Thymus (tissue), 11 donors: Measurements from ENCODE around the gene DNAJA4. TPM values are rescaled to one million over a fixed set of nuclear protein-coding genes. Genes with fewer than 3 reads are reported as not detected.
"Not testable (repeated sequence)": the region's sequence is repeated elsewhere in the genome, so short reads cannot be mapped to it uniquely, and the experiment has no call there.

ENCODE experiments used
- DNase-seq, 9 donors: peaks; one replicate each; pipeline ENCODE4 v3.0.0-alpha.2; 2013; ENCODE audit warnings: low spot score in 9 of 9, low read depth in 6 of 9, missing footprints in 1 of 9
- H3K27ac ChIP-seq, 2 donors: one replicate each; pipeline ENCODE4 v1.5.1; 2013; ENCODE audit warnings: control low read depth in 1 of 2, low read depth in 1 of 2, low read length in 1 of 2, mild to moderate bottlenecking in 1 of 2, moderate library complexity in 1 of 2
- H3K27me3 ChIP-seq, 2 donors: one replicate each; pipeline ENCODE4 v1.5.1; 2013; ENCODE audit warnings: low read length in 1 of 2; ENCODE audit not compliant: control insufficient read depth in 2 of 2, insufficient read depth in 1 of 2
- H3K36me3 ChIP-seq, 2 donors: one replicate each; pipeline ENCODE4 v1.5.1; 2013; ENCODE audit warnings: low read length in 1 of 2, mild to moderate bottlenecking in 1 of 2, moderate library complexity in 1 of 2; ENCODE audit not compliant: control insufficient read depth in 2 of 2, insufficient read depth in 2 of 2
- H3K4me1 ChIP-seq, 2 donors: one replicate each; pipeline ENCODE4 v1.5.1; 2013; ENCODE audit warnings: low read length in 2 of 2; ENCODE audit not compliant: control insufficient read depth in 2 of 2, insufficient read depth in 2 of 2
- H3K4me3 ChIP-seq, 2 donors: one replicate each; pipeline ENCODE4 v1.5.1; 2013; ENCODE audit warnings: low read length in 2 of 2, control low read depth in 1 of 2, mild to moderate bottlenecking in 1 of 2
- H3K9me3 ChIP-seq, 2 donors: one replicate each; pipeline ENCODE4 v1.5.1; 2013; ENCODE audit warnings: low read length in 1 of 2, mild to moderate bottlenecking in 1 of 2; ENCODE audit not compliant: control insufficient read depth in 2 of 2, insufficient read depth in 1 of 2
- WGBS: extraction: QIAGEN DNeasy Blood & Tissue Kit; methylation state at CpG from one replicate; pipeline ENCODE4 v1.1.7; 2013; 5-methylcytosine and 5-hydroxymethylcytosine counted together
- polyA plus RNA-seq: library from polyadenylated mRNA; stranded (reverse); fragments of 200-250 nt; gene quantifications from one replicate; pipeline ENCODE4 v1.2.3, GENCODE V29; 2013
- total RNA-seq: library from RNA; stranded (reverse); fragments of 120-200 nt; gene quantifications from one replicate; pipeline ENCODE4 v1.2.4, GENCODE V29; 2013
- donor health status: healthy.

Gene DNAJA4
- total and polyA plus RNA-seq, 2 donors, result 6.2 to 19.0 TPM

DNA sequence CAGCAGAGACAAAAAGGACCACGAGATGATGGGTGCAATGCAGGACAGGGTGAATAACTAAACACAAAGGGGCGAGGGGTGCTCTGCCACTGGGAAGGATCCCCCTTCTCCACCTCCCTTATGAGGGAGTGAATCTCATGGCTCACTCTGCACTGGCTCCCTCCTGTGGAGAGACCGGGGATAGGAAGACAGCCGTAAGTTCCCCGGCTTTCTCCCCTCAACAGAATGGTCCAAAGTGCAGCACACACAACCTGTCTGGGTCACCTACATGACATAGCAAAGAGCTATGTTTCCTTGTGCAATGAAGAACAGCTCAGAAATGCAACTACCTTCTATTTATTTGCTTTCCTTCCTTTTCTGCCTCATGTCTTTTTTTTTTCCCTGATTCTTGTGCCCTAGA lies 22.2 kb upstream of the DNAJA4 start:
- peak in 1 of 9 donors; percentile 39 for DNase-seq
- Histone ChIP-seq H3K27me3 (peaks cover 0 to 2% of the 10 kb centered on the region in 2 donors), H3K4me1 (peaks cover 0 to 15% of the 10 kb centered on the region in 2 donors), H3K4me3 (no peak overlapping the region), H3K36me3 (no peaks in the 10 kb centered on the region), H3K9me3 (peaks cover 0 to 4% of the 10 kb centered on the region in 2 donors), H3K27ac (no peak overlapping the region)
- 85% methylated on average over 5 of the region's 5 CpGs for WGBS

DNA sequence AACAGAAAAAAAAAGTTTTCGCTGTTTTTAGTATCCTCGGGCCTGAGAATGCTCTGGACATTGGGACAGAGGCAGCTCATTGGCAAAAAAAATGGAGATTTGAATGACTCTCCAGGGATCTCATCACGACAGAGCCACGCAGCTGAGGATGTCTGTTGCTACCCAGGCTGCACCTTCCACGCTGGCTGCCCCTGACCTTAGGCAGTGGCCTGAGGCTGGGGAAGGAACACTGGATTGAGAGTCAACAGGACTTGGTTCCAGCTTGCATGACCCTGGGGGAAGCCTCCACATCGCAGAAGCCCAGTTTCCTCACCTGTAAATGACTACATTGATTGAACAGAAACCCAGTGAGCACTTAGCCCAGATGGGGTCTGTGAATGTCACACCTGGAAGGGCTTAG lies 21.3 kb upstream of the DNAJA4 start:
- peaks cover 0 to 4% of the 10 kb centered on the region in 2 donors for H3K9me3 ChIP-seq
- peak overlapping the region in 1 of 2 donors; percentile 12 for H3K27ac ChIP-seq
- peaks cover 0 to 15% of the 10 kb centered on the region in 2 donors for H3K4me1 ChIP-seq
- H3K36me3 ChIP-seq, result no peaks in the 10 kb centered on the region
- H3K4me3 ChIP-seq, result no peak overlapping the region
- WGBS, result 94% methylated on average over 6 of the region's 6 CpGs
- DNase-seq, result no peak
- H3K27me3 ChIP-seq, result peaks cover 0 to 2% of the 10 kb centered on the region in 2 donors

DNA sequence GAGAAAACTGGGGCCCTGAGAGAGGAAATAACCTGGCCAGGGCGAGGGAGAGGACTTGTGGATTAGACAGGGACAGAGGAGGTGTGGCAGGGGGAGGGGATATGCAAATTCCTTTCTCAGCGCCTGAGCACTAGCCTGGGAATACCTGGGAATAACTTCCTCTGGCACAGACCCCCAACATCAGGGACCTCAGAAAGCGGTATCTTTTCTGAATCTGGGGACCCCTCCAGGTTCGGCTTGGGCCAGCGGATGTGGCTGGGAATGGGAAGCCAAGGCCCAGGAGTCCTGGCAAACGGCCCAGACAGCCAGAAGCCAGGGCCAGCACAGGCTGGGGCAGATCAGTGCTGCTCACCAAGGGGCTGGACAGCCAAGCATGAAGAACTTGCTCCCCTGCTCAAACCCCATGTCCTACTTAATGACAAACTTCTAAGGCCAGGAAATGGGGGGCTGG lies 20.8 kb upstream of the DNAJA4 start:
- Histone ChIP-seq H3K27me3 (peaks cover 0 to 2% of the 10 kb centered on the region in 2 donors), H3K4me1 (peaks cover 0 to 15% of the 10 kb centered on the region in 2 donors), H3K36me3 (no peaks in the 10 kb centered on the region), H3K27ac (no peak overlapping the region), H3K4me3 (no peak overlapping the region), H3K9me3 (peaks cover 0 to 4% of the 10 kb centered on the region in 2 donors)
- WGBS, result 94% methylated on average over 6 of the region's 6 CpGs
- DNase-seq, result no peak

DNA sequence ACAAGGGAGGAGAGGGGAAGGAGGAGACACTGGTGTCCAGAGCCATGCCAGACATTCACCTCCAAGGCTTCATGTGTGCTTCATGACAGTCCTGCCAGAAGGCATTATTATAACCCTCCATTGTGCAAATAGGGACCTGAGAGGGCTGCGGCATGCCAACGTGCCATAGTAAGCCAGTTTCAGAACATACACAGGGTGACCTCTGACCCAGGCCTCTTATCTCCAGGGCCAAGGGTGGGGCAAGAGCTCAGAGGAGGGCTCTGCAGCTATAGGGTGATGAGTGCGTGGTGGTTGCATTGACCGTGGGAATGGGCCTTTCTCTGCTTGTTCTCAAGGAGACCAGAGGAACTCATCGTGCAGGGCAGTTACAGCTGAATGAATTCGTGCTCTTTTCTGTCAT lies 20.3 kb upstream of the DNAJA4 start:
- Histone ChIP-seq H3K27ac (no peak overlapping the region), H3K4me1 (peaks cover 0 to 15% of the 10 kb centered on the region in 2 donors), H3K36me3 (no peaks in the 10 kb centered on the region), H3K9me3 (peaks cover 0 to 4% of the 10 kb centered on the region in 2 donors), H3K4me3 (no peak overlapping the region), H3K27me3 (peaks cover 0 to 2% of the 10 kb centered on the region in 2 donors)
- WGBS, result 96% methylated on average over 6 of the region's 6 CpGs
- DNase-seq, result no peak

DNA sequence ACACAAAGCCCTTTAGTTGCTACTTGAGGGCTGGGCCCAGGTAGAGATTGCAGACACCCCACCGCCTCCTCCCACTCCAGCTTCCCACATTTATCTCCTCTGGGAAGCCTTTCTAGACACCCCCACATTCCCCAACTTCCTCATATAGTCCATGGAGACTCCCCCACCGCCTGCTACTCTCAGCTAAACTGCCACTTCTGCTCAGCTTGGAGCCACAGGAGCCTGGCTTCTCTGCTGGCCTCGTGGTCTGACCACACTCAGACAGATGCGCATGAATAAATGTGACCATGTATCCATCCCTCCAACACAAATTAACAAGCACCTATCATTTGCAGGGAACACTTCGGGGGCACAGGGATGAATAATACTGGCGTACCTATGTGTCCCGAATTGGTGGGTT lies 19.5 kb upstream of the DNAJA4 start:
- Histone ChIP-seq H3K4me3 (no peak overlapping the region), H3K4me1 (peaks cover 0 to 15% of the 10 kb centered on the region in 2 donors), H3K9me3 (peaks cover 0 to 4% of the 10 kb centered on the region in 2 donors), H3K27me3 (peaks cover 0 to 2% of the 10 kb centered on the region in 2 donors), H3K27ac (no peak overlapping the region), H3K36me3 (no peaks in the 10 kb centered on the region)
- 72% methylated on average over 7 of the region's 7 CpGs for WGBS
- DNase-seq, result no peak

DNA sequence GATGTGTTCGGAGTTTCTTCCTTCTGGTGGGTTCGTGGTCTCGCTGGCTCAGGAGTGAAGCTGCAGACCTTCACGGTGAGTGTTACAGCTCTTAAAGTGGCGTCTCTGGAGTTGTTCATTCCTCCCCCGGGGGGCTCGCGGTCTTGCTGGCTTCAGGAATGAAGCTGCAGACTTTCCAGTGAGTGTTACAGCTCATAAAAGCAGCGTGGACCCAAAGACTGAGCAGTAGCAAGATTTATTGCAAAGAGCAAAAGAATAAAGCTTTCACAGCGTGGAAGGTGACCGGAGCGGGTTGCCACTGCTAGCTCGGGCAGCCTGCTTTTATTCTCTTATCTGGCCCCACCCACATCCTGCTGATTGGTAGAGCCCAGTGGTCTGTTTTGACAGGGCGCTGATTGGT lies 19.0 kb upstream of the DNAJA4 start:
- not testable (repeated sequence) for H3K36me3 ChIP-seq, H3K27ac ChIP-seq, H3K9me3 ChIP-seq, DNase-seq, H3K27me3 ChIP-seq, H3K4me3 ChIP-seq
- WGBS, result 86% methylated on average over 13 of the region's 14 CpGs
- peaks cover 0 to 15% of the 10 kb centered on the region in 2 donors for H3K4me1 ChIP-seq

DNA sequence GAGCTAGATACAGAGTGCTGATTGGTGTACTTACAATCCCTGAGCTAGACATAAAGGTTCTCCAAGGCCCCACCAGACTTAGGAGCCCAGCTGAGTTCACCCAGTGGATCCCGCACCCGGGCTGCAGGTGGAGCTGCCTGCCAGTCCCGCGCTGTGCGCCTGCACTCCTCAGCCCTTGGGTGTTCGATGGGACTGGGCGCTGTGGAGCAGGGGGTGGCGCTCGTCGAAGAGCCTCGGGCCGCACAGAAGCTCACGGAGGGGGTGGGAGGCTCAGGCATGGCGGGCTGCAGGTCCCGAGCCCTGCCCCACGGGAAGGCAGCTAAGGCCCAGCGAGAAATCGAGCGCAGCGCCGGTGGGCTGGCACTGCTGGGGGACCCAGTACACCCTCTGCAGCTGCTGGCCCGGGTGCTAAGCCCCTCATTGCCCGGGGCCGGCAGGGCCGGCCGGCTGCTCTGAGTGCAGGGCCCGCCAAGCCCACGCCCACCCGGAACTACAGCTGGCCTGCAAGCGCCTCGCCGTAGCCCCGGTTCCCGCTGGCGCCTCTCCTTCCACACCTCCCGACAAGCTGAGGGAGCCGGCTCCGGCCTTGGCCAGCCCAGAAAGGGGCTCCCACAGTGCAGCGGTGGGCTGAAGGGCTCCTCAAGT lies 18.3 kb upstream of the DNAJA4 start:
- not testable (repeated sequence) for H3K36me3 ChIP-seq, H3K27me3 ChIP-seq, DNase-seq, H3K4me3 ChIP-seq, H3K9me3 ChIP-seq, H3K27ac ChIP-seq
- WGBS, result 98% methylated on average over 39 of the region's 39 CpGs
- peaks cover 0 to 12% of the 10 kb centered on the region in 2 donors for H3K4me1 ChIP-seq

DNA sequence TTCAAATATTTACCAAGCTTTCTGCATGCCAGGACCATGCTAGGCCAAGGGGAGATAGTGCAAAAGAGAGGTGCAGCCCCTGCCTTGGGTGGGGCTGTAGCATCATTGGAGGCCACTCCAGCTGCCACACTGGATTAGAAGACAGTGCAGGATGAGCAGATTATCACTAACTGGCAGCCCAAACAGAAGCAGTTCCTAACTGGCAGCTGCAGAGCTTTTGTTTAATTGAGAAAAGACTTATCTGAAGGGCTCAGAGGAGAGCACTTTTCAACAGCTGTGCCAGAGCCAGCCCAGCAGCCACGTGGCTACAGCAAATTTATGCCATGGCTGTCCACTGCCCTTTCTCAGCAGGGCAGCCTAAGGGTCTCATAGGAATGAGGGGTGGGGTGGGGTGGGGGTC lies 16.5 kb upstream of the DNAJA4 start:
- Histone ChIP-seq H3K36me3 (no peaks in the 10 kb centered on the region), H3K27ac (no peak overlapping the region), H3K27me3 (no peaks in the 10 kb centered on the region), H3K9me3 (peaks cover 0 to 4% of the 10 kb centered on the region in 2 donors), H3K4me3 (no peak overlapping the region), H3K4me1 (peaks cover 0 to 12% of the 10 kb centered on the region in 2 donors)
- 93% methylated on average over 1 of the region's 1 CpG for WGBS
- no peak for DNase-seq

DNA sequence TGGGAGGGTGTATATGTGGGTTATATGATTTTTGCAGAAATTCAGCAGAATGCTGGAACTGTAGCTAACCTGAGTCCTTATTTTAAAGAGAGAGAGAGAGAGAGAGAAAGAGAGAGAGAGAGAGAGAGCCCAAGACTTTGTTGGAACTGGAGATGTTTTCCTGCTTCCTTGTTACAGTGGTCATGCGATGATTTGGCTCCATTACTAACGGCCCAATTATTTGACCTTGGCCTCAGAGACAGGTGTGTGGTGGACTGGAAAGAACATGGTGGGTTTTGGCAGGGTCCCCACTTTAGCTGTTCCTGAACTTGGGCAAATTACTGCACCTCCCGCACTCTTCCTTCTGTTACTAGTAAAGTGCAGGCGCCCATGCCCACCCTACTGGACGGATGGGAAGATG lies 15.2 kb upstream of the DNAJA4 start:
- no peaks in the 10 kb centered on the region for H3K4me1 ChIP-seq

More for the DNA sequence above, 15.2 kb upstream of the DNAJA4 start:
- Histone ChIP-seq H3K36me3 (no peaks in the 10 kb centered on the region), H3K4me3 (no peak overlapping the region), H3K27ac (no peak overlapping the region), H3K27me3 (no peaks in the 10 kb centered on the region), H3K9me3 (peaks cover 0 to 4% of the 10 kb centered on the region in 2 donors)
- no peak for DNase-seq
- 97% methylated on average over 5 of the region's 5 CpGs for WGBS
